Measurements from ENCODE around the gene NOX5. TPM values are rescaled to one million over a fixed set of nuclear protein-coding genes. Genes with fewer than 3 reads are reported as not detected.

Gene NOX5
- total RNA-seq, 2 experiments from 2014 or later, result not detected

DNA sequence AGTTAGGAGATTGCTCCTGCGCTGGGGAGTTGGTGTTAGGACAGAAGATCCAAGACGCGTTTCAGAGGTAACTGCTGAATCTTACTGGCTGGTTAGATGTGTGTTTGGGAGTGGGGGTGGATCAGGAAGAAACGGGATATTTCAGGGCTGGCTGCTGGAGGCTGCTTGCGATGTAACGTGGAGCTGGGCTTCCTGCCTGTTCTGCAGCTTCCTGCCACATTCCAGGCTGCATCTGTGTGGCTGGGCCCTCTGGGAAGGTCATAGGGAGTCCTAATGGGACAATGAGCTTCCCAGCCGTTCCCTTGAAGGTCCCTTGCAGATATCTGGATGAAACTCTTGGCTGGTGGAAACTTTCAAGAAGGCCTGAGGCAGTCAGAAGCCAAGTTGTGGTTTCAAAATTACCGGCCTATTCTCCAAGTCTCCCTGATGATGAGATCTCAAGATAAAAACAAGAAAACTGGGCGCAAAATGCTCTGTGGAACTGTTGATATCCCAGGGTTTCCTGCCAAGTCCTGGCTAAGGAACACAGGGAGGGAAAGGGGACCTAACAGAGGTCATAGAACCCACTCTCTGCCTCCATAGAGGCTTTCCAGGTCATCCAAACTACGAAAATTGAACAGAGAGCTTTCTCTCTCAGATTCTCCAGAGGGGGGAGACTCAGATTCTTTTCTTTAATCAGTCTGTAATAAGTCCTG, 67.0 kb downstream of the NOX5 start:
- no peak for DNase-seq
- no peaks in the 10 kb centered on the region for H3K36me3 Mint-ChIP-seq (ENCODE audit: low read depth)
- H3K27me3 Mint-ChIP-seq, result peaks cover 9% of the 10 kb centered on the region
- H3K27ac Mint-ChIP-seq, result no peak overlapping the region
- Histone ChIP-seq H3K4me3 (ENCODE audit: low read length) (no peak overlapping the region), H3K9me3 (ENCODE audit: control insufficient read depth in 1 of 2, insufficient read depth in 1 of 2, low read length in 2 of 2) (no peaks in the 10 kb centered on the region), H3K27ac (ENCODE audit: low read depth in 1 of 2, low read length in 2 of 2) (no peak overlapping the region), H3K4me1 (ENCODE audit: insufficient read depth, low read length) (no peaks in the 10 kb centered on the region), H3K27me3 (ENCODE audit: control insufficient read depth in 1 of 2, insufficient read depth in 2 of 2, low read length in 2 of 2) (no peaks in the 10 kb centered on the region), H3K36me3 (ENCODE audit: insufficient read depth, low read length) (no peaks in the 10 kb centered on the region)
- no peaks in the 10 kb centered on the region for H3K9me3 Mint-ChIP-seq
- TF ChIP-seq, protein P1, sequence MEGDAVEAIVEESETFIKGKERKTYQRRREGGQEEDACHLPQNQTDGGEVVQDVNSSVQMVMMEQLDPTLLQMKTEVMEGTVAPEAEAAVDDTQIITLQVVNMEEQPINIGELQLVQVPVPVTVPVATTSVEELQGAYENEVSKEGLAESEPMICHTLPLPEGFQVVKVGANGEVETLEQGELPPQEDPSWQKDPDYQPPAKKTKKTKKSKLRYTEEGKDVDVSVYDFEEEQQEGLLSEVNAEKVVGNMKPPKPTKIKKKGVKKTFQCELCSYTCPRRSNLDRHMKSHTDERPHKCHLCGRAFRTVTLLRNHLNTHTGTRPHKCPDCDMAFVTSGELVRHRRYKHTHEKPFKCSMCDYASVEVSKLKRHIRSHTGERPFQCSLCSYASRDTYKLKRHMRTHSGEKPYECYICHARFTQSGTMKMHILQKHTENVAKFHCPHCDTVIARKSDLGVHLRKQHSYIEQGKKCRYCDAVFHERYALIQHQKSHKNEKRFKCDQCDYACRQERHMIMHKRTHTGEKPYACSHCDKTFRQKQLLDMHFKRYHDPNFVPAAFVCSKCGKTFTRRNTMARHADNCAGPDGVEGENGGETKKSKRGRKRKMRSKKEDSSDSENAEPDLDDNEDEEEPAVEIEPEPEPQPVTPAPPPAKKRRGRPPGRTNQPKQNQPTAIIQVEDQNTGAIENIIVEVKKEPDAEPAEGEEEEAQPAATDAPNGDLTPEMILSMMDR (IDR thresholded peaks at IDR 0.05), result no peak
- intact Hi-C loops (cut with DNase I, micrococcal nuclease), result no loop called here
- ATAC-seq (ENCODE audit: poor library complexity), result no peak
- ChIA-PET CTCF (no interaction called here), POLR2A (no interaction called here)
- no peak overlapping the region for H3K4me3 Mint-ChIP-seq
- peaks cover 5% of the 10 kb centered on the region for H3K4me1 Mint-ChIP-seq (ENCODE audit: low read depth)

DNA sequence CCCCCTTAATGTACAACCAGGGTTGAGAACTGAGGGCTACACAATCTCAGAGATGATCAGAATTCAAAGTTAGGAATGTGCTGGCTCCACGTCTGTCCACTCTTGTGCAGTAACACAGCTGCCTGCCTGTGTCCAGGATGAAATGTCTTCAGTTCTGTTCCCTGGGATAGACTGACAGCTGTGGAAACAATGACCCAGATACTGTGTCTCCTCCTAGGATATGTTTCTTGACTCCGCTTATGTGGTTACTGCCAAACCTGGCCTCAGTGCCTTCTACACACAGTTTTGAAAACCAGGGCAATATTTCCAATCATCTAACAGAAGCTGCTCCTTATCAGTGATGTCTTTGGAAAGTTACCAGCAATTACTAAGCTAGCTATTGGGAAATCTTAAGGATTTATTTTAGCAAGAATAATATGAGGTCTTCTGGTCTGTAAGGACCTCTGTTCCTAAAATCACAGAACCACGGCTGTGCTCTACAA, 67.6 kb downstream of the NOX5 start:
- Histone ChIP-seq H3K27ac (ENCODE audit: low read depth in 1 of 2, low read length in 2 of 2) (no peak overlapping the region), H3K4me3 (ENCODE audit: low read length) (no peak overlapping the region), H3K9me3 (ENCODE audit: control insufficient read depth in 1 of 2, insufficient read depth in 1 of 2, low read length in 2 of 2) (no peaks in the 10 kb centered on the region), H3K36me3 (ENCODE audit: insufficient read depth, low read length) (no peaks in the 10 kb centered on the region), H3K4me1 (ENCODE audit: insufficient read depth, low read length) (no peaks in the 10 kb centered on the region), H3K27me3 (ENCODE audit: control insufficient read depth in 1 of 2, insufficient read depth in 2 of 2, low read length in 2 of 2) (no peaks in the 10 kb centered on the region)
- H3K36me3 Mint-ChIP-seq (ENCODE audit: low read depth), result no peaks in the 10 kb centered on the region
- no peak for DNase-seq
- H3K4me1 Mint-ChIP-seq (ENCODE audit: low read depth), result peaks cover 5% of the 10 kb centered on the region
- no peak overlapping the region for H3K27ac Mint-ChIP-seq
- H3K9me3 Mint-ChIP-seq, result no peaks in the 10 kb centered on the region
- no peak for ATAC-seq (ENCODE audit: poor library complexity)
- TF ChIP-seq, protein P1 (IDR thresholded peaks at IDR 0.05), result no peak
- H3K4me3 Mint-ChIP-seq, result no peak overlapping the region
- intact Hi-C loops (cut with DNase I, micrococcal nuclease), result no loop called here
- peaks cover 3% of the 10 kb centered on the region for H3K27me3 Mint-ChIP-seq
- ChIA-PET POLR2A (no interaction called here), CTCF (no interaction called here)

DNA sequence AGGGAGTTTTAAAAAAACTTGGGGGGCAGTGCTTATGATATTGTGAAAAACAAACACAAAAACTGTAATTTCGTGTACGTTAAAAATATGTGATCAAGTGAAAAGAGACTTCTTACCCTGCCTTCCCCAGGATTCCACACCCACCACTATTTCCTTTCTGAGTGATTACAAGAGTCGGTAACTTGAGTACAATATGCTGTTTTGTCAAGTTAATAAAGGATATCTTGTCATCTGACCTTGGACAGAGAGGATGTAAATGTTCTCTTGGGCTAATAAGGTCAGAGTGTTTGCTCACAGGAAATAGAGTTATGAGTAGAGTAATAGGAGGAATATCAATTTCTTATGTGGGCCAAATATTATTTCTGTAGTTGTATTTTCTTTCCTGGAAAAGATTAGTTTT, 68.1 kb downstream of the NOX5 start:
- intact Hi-C loops (cut with DNase I, micrococcal nuclease), result no loop called here
- H3K4me1 ChIP-seq (ENCODE audit: insufficient read depth, low read length), result no peaks in the 10 kb centered on the region

More for the DNA sequence above, 68.1 kb downstream of the NOX5 start:
- H3K4me3 Mint-ChIP-seq, result no peak overlapping the region
- no peak overlapping the region for H3K27ac Mint-ChIP-seq
- DNase-seq (no peak), ATAC-seq (ENCODE audit: poor library complexity) (no peak)
- no peak overlapping the region for H3K4me3 ChIP-seq (ENCODE audit: low read length)
- TF ChIP-seq, protein P1 (IDR thresholded peaks at IDR 0.05), result no peak
- CTCF ChIA-PET, result no interaction called here
- peaks cover 0 to 1% of the 10 kb centered on the region in 2 experiments for H3K27me3 ChIP-seq (ENCODE audit: control insufficient read depth in 1 of 2, insufficient read depth in 2 of 2, low read length in 2 of 2)
- H3K9me3 Mint-ChIP-seq, result no peaks in the 10 kb centered on the region
- H3K27ac ChIP-seq (ENCODE audit: low read depth in 1 of 2, low read length in 2 of 2), result no peak overlapping the region
- H3K36me3 ChIP-seq (ENCODE audit: insufficient read depth, low read length), result no peaks in the 10 kb centered on the region
- POLR2A ChIA-PET, result no interaction called here
- peaks cover 7% of the 10 kb centered on the region for H3K27me3 Mint-ChIP-seq
- peaks cover 5% of the 10 kb centered on the region for H3K4me1 Mint-ChIP-seq (ENCODE audit: low read depth)
- H3K9me3 ChIP-seq (ENCODE audit: control insufficient read depth in 1 of 2, insufficient read depth in 1 of 2, low read length in 2 of 2), result no peaks in the 10 kb centered on the region
- no peaks in the 10 kb centered on the region for H3K36me3 Mint-ChIP-seq (ENCODE audit: low read depth)

Measured in CD4-positive, alpha-beta T cell (primary cell).